ENCODE results near the gene TMEM91.
A peak's percentile ranks its signal among the peaks of the same experiment; 100 is the strongest.
"Not testable (repeated sequence)": the region's sequence is repeated elsewhere in the genome, so short reads cannot be mapped to it uniquely, and the experiment has no call there.

TMEM91 gene

DNA sequence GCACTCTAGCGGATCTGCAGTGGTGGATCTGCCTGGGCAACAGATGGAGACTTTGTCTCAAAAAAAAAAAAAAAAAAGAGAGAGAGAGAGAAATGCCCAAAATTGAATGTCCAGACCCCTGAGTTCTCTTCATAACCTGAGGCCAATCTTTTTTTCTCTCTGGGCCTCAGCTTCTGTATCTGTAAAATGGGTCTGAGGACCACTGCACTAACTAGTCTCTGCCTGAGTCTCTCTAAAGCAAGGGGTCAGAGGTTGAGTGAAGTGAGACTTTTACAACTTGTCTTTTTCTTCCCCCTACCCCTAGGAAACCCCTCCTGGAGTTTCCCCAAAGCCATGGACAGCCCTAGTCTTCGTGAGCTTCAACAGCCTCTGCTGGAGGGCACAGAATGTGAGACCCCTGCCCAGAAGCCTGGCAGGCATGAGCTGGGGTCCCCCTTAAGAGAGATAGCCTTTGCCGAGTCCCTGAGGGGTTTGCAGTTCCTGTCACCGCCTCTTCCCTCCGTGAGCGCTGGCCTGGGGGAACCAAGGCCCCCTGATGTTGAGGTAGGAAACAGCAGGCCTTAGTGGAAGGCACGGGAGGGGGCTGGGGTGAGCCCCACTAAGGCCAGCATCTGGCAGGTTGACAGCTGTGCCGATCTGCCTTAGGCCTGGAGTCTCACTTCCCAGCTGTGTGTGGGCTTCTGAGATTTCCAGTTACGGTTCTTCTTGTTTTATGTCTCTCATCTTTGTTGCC, 1.8 kb downstream of the TMEM91 start:
- DNase-seq (ENCODE audit: low read depth in 2 of 2): no peak

GRCh38 chr19:41381536-41381935, 5.2 kb downstream of the TMEM91 start:
- not testable (repeated sequence) for DNase-seq (ENCODE audit: low read depth in 2 of 2)

DNA sequence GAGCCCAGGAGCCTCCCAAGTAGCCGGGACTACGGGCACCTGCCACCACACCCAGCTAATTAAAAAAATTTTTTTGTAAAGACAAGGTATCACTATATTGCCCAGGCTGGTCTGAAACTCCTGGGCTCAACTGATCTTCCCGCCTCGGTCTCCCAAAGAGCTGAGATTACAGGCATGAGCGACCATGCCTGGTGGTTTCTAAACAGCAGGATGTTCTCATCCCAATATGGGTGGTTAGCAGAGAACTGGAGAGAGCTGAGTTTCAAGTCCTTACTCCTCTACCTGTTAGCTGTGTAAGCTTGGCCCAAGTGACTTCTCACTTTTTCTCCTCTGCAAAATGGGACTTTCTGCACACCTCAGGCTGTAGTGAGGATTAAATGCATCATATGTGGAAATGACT, 8.0 kb downstream of the TMEM91 start:
- no peak for DNase-seq (ENCODE audit: low read depth in 2 of 2)

- no peak for DNase-seq (ENCODE audit: low read depth in 2 of 2)
Measured at GRCh38 chr19:41386442-41386841, 10.1 kb downstream of the TMEM91 start.

DNA sequence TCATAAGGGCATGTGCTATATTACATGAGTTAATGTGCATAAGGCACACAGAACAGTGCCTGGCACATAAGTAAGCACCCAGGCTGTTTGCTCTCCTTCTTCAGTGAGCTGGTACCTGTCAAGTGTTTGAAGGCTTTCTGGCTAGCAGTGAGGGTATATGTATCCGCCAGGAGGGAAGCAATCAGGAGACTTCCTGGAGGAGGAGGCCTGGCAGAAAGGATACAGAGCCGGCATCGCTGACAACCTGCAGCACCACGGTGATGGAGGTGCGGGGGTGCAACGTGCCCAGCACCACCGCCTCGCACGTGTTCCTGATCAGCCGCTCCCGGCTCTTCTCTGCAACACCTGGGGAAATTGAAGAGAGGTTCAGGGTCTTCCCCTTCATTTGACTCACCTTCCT, 15.3 kb downstream of the TMEM91 start:
- no peak for DNase-seq (ENCODE audit: low read depth in 2 of 2)

GRCh38 chr19:41392775-41393174, 16.4 kb downstream of the TMEM91 start:
- DNase-seq (ENCODE audit: low read depth in 2 of 2): no peak

DNA sequence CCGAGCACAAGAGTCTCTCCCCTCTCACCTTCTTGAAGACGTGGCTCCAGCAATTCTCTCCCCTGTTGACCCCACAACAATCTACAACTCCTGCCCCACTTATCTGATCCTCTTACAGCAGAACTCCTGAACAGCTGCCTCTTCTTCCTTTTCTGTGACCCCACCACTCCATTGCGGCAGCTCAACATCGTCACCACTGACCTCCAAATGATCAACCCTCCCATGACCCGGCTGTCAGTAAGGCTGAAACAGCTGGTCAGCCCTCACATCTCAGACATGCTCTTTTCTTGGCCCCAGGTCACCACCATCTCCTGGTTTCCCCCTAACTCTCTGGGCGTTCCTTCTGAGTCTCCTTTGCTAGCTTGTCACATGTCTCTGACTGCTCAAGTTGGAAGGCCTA, 19.0 kb downstream of the TMEM91 start:
- DNase-seq (ENCODE audit: low read depth in 2 of 2): no peak

DNA sequence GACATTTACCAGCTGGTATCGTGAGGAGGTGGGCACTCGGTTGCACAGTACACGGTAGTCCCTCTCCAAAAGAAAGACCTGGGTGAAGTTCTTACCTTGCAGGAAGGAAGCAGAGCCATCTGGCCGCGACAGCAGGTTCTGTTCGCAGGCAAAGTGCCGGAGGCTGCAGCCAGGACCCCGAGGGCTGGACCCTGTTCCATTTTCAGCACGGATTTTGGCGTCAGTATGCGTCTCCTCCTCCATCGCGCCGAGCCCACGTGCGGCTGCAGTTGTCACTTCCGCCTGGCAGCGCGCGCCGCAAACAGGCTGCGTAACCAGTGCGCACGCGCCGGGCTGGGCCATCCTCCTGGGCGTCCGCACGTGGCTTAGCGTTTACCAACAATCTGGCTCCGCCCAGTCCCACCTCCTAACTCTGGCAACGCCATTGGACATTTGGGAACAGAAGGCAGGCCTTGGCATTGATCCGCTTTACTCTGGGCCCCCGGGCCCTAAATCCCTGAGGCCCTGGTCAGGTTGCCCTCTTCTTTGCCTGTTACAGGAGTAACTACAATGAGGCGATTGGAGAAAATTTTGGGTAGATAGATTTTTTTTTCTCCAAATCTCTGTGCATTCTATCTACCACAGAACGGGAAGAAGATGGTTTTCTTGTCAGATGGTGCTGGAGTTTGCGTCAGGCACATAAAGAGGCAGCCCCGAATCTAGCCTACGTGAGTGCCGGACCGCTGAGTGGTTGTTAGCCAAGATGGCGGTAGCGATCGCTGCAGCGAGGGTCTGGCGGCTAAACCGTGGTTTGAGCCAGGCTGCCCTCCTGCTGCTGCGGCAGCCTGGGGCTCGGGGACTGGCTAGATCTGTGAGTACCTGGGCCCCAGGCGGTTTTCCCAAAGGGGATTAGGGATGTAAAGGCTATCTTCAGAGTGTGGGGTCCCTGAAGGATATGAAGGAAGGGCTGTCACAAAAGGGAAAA, 21.0 kb downstream of the TMEM91 start, which contains the start of the genes BCKDHA and EXOSC5:
Gene BCKDHA, plus strand, starts transcription at position 733 of the 964 bp plus-strand sequence. Its CDS starts 10 bp downstream, at position 743.
Gene EXOSC5, minus strand, starts transcription at position 274 of the 964 bp plus-strand sequence. Its CDS starts 31 bp downstream, at position 243.
- peak; percentile 97 to 99 for DNase-seq (ENCODE audit: low read depth in 2 of 2)

DNA sequence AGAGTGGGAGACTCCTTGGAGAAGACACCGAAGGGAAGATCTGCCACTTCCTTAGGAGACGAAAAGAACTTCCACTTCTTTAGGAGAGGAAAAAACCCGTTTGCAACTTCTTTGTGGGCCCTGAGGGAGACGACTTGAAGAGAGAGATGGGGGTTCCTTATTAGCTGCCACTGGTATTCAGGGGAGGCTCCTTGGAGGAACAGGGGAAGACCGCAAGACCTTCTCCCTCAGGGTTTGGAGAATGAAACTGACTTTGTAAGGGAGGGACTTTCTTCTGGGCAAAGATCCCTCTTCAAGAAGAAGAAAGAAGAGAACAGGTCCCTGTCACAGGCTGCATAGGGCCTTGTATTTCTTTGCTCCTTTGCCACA, 21.7 kb downstream of the TMEM91 start:
- no peak for DNase-seq (ENCODE audit: low read depth in 2 of 2)

- DNase-seq (ENCODE audit: low read depth in 2 of 2): no peak
Measured at GRCh38 chr19:41398598-41398997, 22.3 kb downstream of the TMEM91 start.

DNA sequence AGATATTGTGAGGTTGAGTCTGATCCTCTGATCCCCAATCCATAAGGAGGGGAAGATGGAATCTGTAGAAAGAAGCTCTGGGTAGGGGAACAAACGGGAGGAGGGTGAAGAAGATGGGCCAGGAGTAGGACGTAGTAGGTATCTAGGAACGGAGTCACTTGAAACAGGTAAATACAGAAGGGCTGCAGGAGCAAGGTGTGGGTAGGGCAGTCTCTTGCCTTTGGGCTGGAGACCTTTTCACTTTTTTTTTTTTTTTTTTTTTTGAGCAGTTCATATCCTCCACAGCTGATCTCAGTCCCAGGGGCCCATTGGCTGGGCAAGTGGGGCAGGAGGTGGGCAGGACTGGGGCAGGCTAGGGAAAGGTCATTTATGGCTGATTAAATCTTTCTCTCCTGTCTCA, 22.8 kb downstream of the TMEM91 start:
- DNase-seq (ENCODE audit: low read depth in 2 of 2): no peak

GRCh38 chr19:41399525-41399924, 23.2 kb downstream of the TMEM91 start:
- DNase-seq (ENCODE audit: low read depth in 2 of 2): no peak

DNA sequence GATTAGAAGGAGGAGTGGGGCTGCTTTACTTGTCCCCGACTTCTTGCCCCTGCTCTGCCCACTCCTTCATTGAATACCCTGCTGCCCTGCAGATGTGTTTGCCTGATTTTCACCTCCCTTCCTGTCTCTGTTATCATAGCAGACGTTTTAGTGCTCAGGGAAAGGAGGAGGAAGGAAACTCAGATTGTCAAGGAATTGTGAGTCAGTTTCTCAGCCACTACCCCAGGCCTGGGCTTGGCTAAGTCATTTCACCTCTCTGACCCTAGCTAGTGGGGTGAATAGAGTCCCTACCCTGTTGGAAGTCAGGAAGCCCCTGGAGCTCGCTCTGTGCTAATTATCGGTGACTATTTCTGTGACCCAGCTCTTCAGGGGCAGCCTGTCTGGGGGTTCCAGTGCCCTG, 25.1 kb downstream of the TMEM91 start:
- no peak for DNase-seq (ENCODE audit: low read depth in 2 of 2)

- no peak for DNase-seq (ENCODE audit: low read depth in 2 of 2)
Measured at GRCh38 chr19:41402010-41402409, 25.7 kb downstream of the TMEM91 start.

DNA sequence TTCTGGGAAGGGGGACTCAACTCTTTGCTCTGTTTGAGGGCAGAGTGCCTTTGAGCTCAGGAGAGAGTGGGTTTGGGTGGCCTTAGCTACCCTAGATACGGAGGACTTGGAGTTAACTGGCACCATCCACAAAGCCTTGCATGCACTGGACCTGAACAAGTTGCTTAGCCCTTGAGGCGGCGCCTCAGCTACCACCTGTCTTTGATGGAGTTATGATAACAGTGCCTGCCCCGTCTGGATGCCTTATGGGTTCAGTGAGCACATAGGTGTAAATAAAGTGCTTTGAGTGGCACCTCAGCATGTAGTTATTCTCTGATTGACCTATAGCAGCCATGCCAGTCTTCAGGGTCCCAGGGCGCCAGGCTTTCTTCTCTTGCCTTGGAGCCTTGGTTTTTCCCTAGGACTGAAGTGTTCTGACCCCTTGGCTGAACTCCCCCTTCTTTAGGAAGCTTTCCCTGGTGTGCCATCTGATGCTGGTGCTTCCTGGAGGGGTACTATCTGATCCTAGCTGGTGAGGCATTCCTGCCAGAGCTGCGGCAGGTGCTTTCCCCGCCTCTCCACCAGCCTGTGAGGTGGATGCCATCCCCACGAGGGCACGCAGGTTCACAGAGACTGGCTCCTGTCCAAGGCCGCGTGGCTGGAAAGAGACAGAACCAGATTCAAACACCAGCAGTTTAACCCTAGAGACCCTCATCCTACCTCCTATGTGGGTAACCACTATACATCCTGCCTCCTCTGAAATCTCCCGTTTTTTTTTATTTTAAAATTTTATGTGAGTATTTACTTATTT, 27.0 kb downstream of the TMEM91 start:
- DNase-seq (ENCODE audit: low read depth in 2 of 2): no peak

DNA sequence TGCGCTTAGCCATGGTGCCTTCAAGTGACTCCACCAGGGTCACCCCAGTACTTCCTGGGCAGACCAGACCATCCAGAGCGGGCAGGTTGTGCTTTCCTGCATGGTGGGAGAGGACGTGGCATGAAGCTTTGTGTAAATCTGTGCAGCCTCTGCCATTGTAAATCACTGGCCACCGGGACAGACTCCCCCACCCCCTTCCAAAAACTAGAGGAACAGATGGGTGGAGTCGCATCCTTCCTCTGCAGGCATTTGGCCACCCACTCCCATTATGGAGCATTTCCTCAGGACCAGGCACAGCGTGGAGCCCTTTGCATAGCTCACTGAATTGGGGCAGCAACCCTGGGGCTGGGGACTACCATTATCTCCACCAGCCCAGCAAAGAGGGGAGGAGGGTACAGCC, 29.4 kb downstream of the TMEM91 start:
- no peak for DNase-seq (ENCODE audit: low read depth in 2 of 2)

GRCh38 chr19:41407271-41407670, 30.9 kb downstream of the TMEM91 start:
- DNase-seq (ENCODE audit: low read depth in 2 of 2): no peak

GRCh38 chr19:41408256-41408655, 31.9 kb downstream of the TMEM91 start:
- DNase-seq (ENCODE audit: low read depth in 2 of 2): no peak

DNA sequence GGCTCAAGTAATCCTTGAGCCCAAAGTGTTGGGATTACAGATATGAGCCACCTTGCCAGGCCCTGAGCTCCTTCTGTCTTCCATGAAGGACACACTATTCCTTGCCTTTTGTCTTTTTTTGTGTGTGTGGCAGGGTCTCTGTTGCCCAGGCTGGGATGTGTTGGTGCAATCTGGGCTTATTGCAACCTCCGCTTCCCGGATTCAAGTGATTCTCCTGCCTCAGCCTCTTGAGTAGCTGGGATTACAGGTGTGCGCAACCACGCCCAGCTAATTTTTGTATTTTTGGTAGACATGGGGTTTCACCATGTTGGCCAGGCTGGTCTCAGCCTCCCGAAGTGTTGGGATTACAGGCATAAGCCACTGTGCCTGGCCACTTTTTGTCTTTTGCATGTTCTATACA, 32.5 kb downstream of the TMEM91 start:
- DNase-seq (ENCODE audit: low read depth in 2 of 2): not testable (repeated sequence)

DNA sequence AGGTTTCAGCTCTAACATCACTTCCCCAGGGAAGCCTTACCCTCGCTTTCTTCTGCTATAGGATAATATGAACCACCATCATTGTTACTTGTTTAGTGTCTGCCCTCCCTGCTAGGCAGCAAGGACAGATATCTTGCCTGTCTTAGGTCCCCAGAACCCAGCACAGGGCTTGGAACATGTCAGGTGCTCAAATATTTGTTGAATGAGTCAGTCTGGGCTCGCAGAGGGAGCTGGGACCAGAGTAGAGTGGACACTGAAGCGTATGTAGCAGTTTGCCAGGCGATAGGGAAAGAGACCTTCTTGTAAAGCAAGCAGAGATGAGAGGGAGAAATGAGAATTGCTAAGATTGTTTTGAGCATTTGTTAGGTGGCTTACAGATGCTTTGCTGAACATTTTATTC, 33.0 kb downstream of the TMEM91 start:
- no peak for DNase-seq (ENCODE audit: low read depth in 2 of 2)

GRCh38 chr19:41410336-41411054, 34.2 kb downstream of the TMEM91 start:
- no peak for DNase-seq (ENCODE audit: low read depth in 2 of 2)
